Lung (tissue), 12 donors: ENCODE results near the gene MALT1. TPM values are rescaled to one million over a fixed set of nuclear protein-coding genes. Genes with fewer than 3 reads are reported as not detected.

Experiments used
- ATAC-seq: fragments of 200-7000 bp; cut with Tn5 transposase; one replicate; pipeline ENCODE4 v1.9.1; 2020; ENCODE audit warnings: moderate number of reproducible peaks; ENCODE audit not compliant: insufficient read depth, low FRiP score
- DNase-seq, 3 donors: peaks; one replicate each; pipeline ENCODE4 v3.0.0-alpha.2; 2013 to 2017
- H3K27ac ChIP-seq, 2 donors: one replicate each; pipeline ENCODE4 v1.5.1; 2013; ENCODE audit warnings: mild to moderate bottlenecking in 2 of 2, moderate library complexity in 2 of 2, control low read depth in 1 of 2, inconsistent platforms in 1 of 2, low read depth in 1 of 2, low read length in 1 of 2
- H3K27me3 ChIP-seq, 3 donors: one replicate each; pipeline ENCODE4 v1.5.1; 2013; ENCODE audit warnings: low read length in 2 of 3; ENCODE audit not compliant: control insufficient read depth in 3 of 3, insufficient read depth in 3 of 3
- H3K36me3 ChIP-seq, 4 donors: one replicate each; pipeline ENCODE4 v1.5.1; 2013; ENCODE audit warnings: low read length in 4 of 4, mild to moderate bottlenecking in 1 of 4, moderate library complexity in 1 of 4; ENCODE audit not compliant: control insufficient read depth in 4 of 4, insufficient read depth in 4 of 4
- H3K4me1 ChIP-seq, 5 donors: one replicate each; pipeline ENCODE4 v1.5.1; 2013; ENCODE audit warnings: low read length in 5 of 5, mild to moderate bottlenecking in 2 of 5, moderate library complexity in 1 of 5; ENCODE audit not compliant: control insufficient read depth in 5 of 5, insufficient read depth in 5 of 5
- H3K4me3 ChIP-seq: one replicate; pipeline ENCODE4 v1.5.1; 2013; ENCODE audit warnings: mild to moderate bottlenecking, control low read depth, moderate library complexity
- H3K9ac ChIP-seq, 2 donors: one replicate each; pipeline ENCODE4 v1.5.1; 2013; ENCODE audit warnings: low read length in 2 of 2, control low read depth in 1 of 2; ENCODE audit not compliant: insufficient read depth in 1 of 2
- H3K9me3 ChIP-seq, 4 donors: one replicate each; pipeline ENCODE4 v1.5.1; 2013; ENCODE audit warnings: low read length in 3 of 4, mild to moderate bottlenecking in 1 of 4, moderate library complexity in 1 of 4; ENCODE audit not compliant: control insufficient read depth in 4 of 4, insufficient read depth in 3 of 4
- CTCF ChIP-seq: IDR thresholded peaks from 2 replicates; pipeline ENCODE4 v1.5.1; 2012; ENCODE audit warnings: mild to moderate bottlenecking; ENCODE audit errors: control extremely low read depth, extremely low read depth
- WGBS, 2 donors: extraction: QIAGEN DNeasy Blood & Tissue Kit; methylation state at CpG; one replicate each; pipeline ENCODE4 v1.1.7; 2013; 5-methylcytosine and 5-hydroxymethylcytosine counted together
- polyA plus RNA-seq, 2 donors: library from polyadenylated mRNA; stranded (reverse); fragments of 200-250 nt; gene quantifications; one replicate each; pipeline ENCODE4 v1.2.1, GENCODE V29; 2013
- total RNA-seq, 2 donors: library from RNA; depleted of rRNA in 1 of 2; stranded (reverse); fragments of >200 nt in 1 of 2; gene quantifications; one replicate each; pipeline ENCODE4 v1.2.1, GENCODE V29; 2014 to 2021
- donor health status: control.
- donor health status: control.
- donor health status: Bipolar disorder and iron deficiency.
- donor health status: healthy.
- donor health status: DM: yes; HTN: yes; CAD: no.

MALT1 gene
- total and polyA plus RNA-seq, 4 donors, result 6.1 to 35.6 (median 12.9) TPM

GRCh38 chr18:58716060-58716756 lies 44.9 kb downstream of the MALT1 start:
- Histone ChIP-seq H3K9ac (no peak overlapping the region), H3K27me3 (no peaks in the 10 kb centered on the region), H3K27ac (no peak overlapping the region), H3K4me1 (peaks cover 0 to 14% (median 0%) of the 10 kb centered on the region in 5 donors), H3K9me3 (no peaks in the 10 kb centered on the region), H3K36me3 (peaks cover 0 to 6% (median 4%) of the 10 kb centered on the region in 4 donors), H3K4me3 (no peak overlapping the region)
- ATAC-seq (no peak), DNase-seq (peak in 2 of 3 donors; percentile 21 to 33)
- no peak for TF ChIP-seq CTCF
- 19 to 37% methylated on average over 4 of the region's 4 CpGs for WGBS, 2 donors

- ATAC-seq, result no peak
- 96 to 98% methylated on average over 9 of the region's 9 CpGs for WGBS, 2 donors
- Histone ChIP-seq H3K36me3 (peaks cover 0 to 8% (median 4%) of the 10 kb centered on the region in 4 donors), H3K9me3 (no peaks in the 10 kb centered on the region), H3K27ac (peak overlapping the region in 1 of 2 donors; percentile 59), H3K27me3 (no peaks in the 10 kb centered on the region), H3K4me1 (peaks cover 0 to 2% (median 0%) of the 10 kb centered on the region in 5 donors), H3K9ac (no peak overlapping the region), H3K4me3 (no peak overlapping the region)
- DNase-seq, result no peak
- TF ChIP-seq CTCF, result no peak
Measured at GRCh38 chr18:58721566-58722239, 50.4 kb downstream of the MALT1 start.

- peak; percentile 61 to 92 (median 91) for DNase-seq
- Histone ChIP-seq H3K4me1 (no peaks in the 10 kb centered on the region), H3K9ac (no peak overlapping the region), H3K27me3 (no peaks in the 10 kb centered on the region), H3K9me3 (no peaks in the 10 kb centered on the region), H3K4me3 (no peak overlapping the region), H3K36me3 (peaks cover 0 to 6% (median 2%) of the 10 kb centered on the region in 4 donors), H3K27ac (no peak overlapping the region)
- WGBS, 2 donors, result 76 to 85% methylated on average over 3 of the region's 3 CpGs
- ATAC-seq, result no peak
- TF ChIP-seq CTCF, result no peak
Measured at GRCh38 chr18:58723810-58724602, 52.7 kb downstream of the MALT1 start.
